WTC11 (cell line): Measurements from ENCODE around the gene KDM2B. TPM values are rescaled to one million over a fixed set of nuclear protein-coding genes. Genes with fewer than 3 reads are reported as not detected.

ENCODE experiments used
- ATAC-seq: fragments of 200-7000 bp; cut with Tn5 transposase; 2 replicates; pipeline ENCODE4 v1.10.0; 2021; ENCODE audit warnings: mild to moderate bottlenecking, moderate library complexity
- CTCF ChIA-PET: fragments of 300-600 bp; sonication (Branson Sonifier 250); formaldehyde crosslinking; loops from one replicate; lab custom pipeline; 2021; ENCODE audit warnings: antibody characterized with exemption; lab: Charles Lee
- POLR2A ChIA-PET: fragments of 350-600 bp; sonication (Branson Sonifier 250); formaldehyde crosslinking; loops from one replicate; lab custom pipeline; 2021; ENCODE audit warnings: antibody characterized with exemption; lab: Charles Lee
- DNase-seq: peaks from one replicate; pipeline ENCODE4 v3.0.0; 2021; ENCODE audit warnings: low spot score
- H3K27ac Mint-ChIP-seq: 2 replicates; pipeline ENCODE4 v1.8.0; 2021; ENCODE audit warnings: mixed read lengths
- H3K27me3 Mint-ChIP-seq: 2 replicates; pipeline ENCODE4 v1.8.0; 2021; ENCODE audit warnings: low read depth, mild to moderate bottlenecking, moderate library complexity, mixed read lengths
- H3K36me3 Mint-ChIP-seq: 2 replicates; pipeline ENCODE4 v1.8.0; 2021; ENCODE audit warnings: mixed read lengths
- H3K4me1 Mint-ChIP-seq: 2 replicates; pipeline ENCODE4 v1.8.0; 2022; ENCODE audit warnings: mixed read lengths
- H3K4me3 Mint-ChIP-seq: 2 replicates; pipeline ENCODE4 v1.8.0; 2021; ENCODE audit warnings: mild to moderate bottlenecking, moderate library complexity, mixed read lengths
- H3K9me3 Mint-ChIP-seq: 2 replicates; pipeline ENCODE4 v1.8.0; 2021; ENCODE audit warnings: mixed read lengths
- AR ChIP-seq: fragments of 250-450 bp; sonication (Bioruptor Pico); IDR thresholded peaks from 2 replicates; pipeline ENCODE4 v1.9.0; 2021; ENCODE audit warnings: mild to moderate bottlenecking
- ATF1 ChIP-seq: sonication (generic); formaldehyde crosslinking; IDR thresholded peaks from 2 replicates; pipeline ENCODE4 v1.8.1; 2023; ENCODE audit warnings: mild to moderate bottlenecking, moderate library complexity, missing genetic modification reagents
- ATF3 ChIP-seq: sonication (generic); formaldehyde crosslinking; conservative IDR thresholded peaks from 2 replicates; pipeline ENCODE4 v1.8.1; 2022; ENCODE audit warnings: mild to moderate bottlenecking, missing genetic modification reagents
- ATF6 ChIP-seq: sonication (generic); formaldehyde crosslinking; IDR thresholded peaks from 2 replicates; pipeline ENCODE4 v1.8.1; 2023; ENCODE audit warnings: mild to moderate bottlenecking, missing genetic modification reagents
- CREB1 ChIP-seq: sonication (generic); formaldehyde crosslinking; IDR thresholded peaks from 2 replicates; pipeline ENCODE4 v1.8.0; 2023; ENCODE audit warnings: mild to moderate bottlenecking, missing genetic modification reagents
- E2F5 ChIP-seq: sonication (generic); formaldehyde crosslinking; IDR thresholded peaks from 2 replicates; pipeline ENCODE4 v1.8.1; 2022; ENCODE audit warnings: mild to moderate bottlenecking, moderate library complexity, missing genetic modification reagents
- GABPB1 ChIP-seq: sonication (generic); formaldehyde crosslinking; IDR thresholded peaks from 2 replicates; pipeline ENCODE4 v1.8.1; 2023; ENCODE audit warnings: mild to moderate bottlenecking, missing genetic modification reagents
- GRHL2 ChIP-seq: fragments of 250-450 bp; sonication (Bioruptor Pico); IDR thresholded peaks from 2 replicates; pipeline ENCODE4 v1.8.0; 2022; ENCODE audit warnings: mild to moderate bottlenecking, moderate library complexity; ENCODE audit not compliant: insufficient replicate concordance, severe bottlenecking
- KAT7 ChIP-seq: sonication (generic); formaldehyde crosslinking; IDR thresholded peaks from 2 replicates; pipeline ENCODE4 v1.8.1; 2023; ENCODE audit warnings: missing genetic modification reagents, mild to moderate bottlenecking, borderline replicate concordance
- MAX ChIP-seq: sonication (generic); formaldehyde crosslinking; IDR thresholded peaks from 2 replicates; pipeline ENCODE4 v1.8.0; 2022; ENCODE audit warnings: mild to moderate bottlenecking, missing genetic modification reagents
- MLX ChIP-seq: sonication (generic); formaldehyde crosslinking; IDR thresholded peaks from 2 replicates; pipeline ENCODE4 v1.8.1; 2023; ENCODE audit warnings: mild to moderate bottlenecking, missing genetic modification reagents, moderate library complexity
- OVOL2 ChIP-seq: fragments of 250-450 bp; sonication (Bioruptor Pico); IDR thresholded peaks from 2 replicates; pipeline ENCODE4 v1.9.0; 2021; ENCODE audit warnings: mild to moderate bottlenecking, borderline replicate concordance
- PREB ChIP-seq: sonication (generic); formaldehyde crosslinking; IDR thresholded peaks from 2 replicates; pipeline ENCODE4 v1.8.1; 2022; ENCODE audit warnings: mild to moderate bottlenecking, missing genetic modification reagents, moderate library complexity, borderline replicate concordance
- PRRX2 ChIP-seq: fragments of 250-450 bp; sonication (Bioruptor Pico); IDR thresholded peaks from 2 replicates; pipeline ENCODE4 v1.8.0; 2021; ENCODE audit warnings: mild to moderate bottlenecking
- TCF7 ChIP-seq: sonication (generic); formaldehyde crosslinking; IDR thresholded peaks from 2 replicates; pipeline ENCODE4 v1.8.0; 2022; ENCODE audit warnings: mild to moderate bottlenecking, low read depth, missing genetic modification reagents, moderate library complexity
- ZNF423 ChIP-seq: fragments of 250-450 bp; sonication (Bioruptor Pico); IDR thresholded peaks from 2 replicates; pipeline ENCODE4 v2.1.2; 2022; ENCODE audit warnings: mild to moderate bottlenecking, moderate library complexity
- ZNF425 ChIP-seq: fragments of 250-450 bp; sonication (Bioruptor Pico); conservative IDR thresholded peaks from 2 replicates; pipeline ENCODE4 v1.9.0; 2021; ENCODE audit warnings: mild to moderate bottlenecking
- ZNF671 ChIP-seq: fragments of 250-450 bp; sonication (Bioruptor Pico); IDR thresholded peaks from 2 replicates; pipeline ENCODE4 v1.8.0; 2021; ENCODE audit warnings: mild to moderate bottlenecking
- total RNA-seq: library from RNA; stranded (reverse); gene quantifications from 3 replicates; pipeline ENCODE4 v1.2.3, GENCODE V29; 2021

Gene KDM2B
- total RNA-seq, 1 experiment from 2014 or later = 147 TPM

GRCh38 chr12:121455766-121456420, 124.9 kb downstream of the KDM2B start (continued):
- TF ChIP-seq ATF6 (CRISPR knock-in tag) (no peak), PRRX2 (no peak)

GRCh38 chr12:121454921-121455320, 125.9 kb downstream of the KDM2B start:
- Mint-ChIP-seq H3K27ac (peak overlapping the region; percentile 66), H3K4me3 (no peak overlapping the region), H3K36me3 (peaks cover 22% of the 10 kb centered on the region), H3K9me3 (0 out of 2 replicates have a peak, but pooled peaks cover 7% of the 10 kb centered on the region), H3K4me1 (peaks cover 27% of the 10 kb centered on the region), H3K27me3 (no peaks in the 10 kb centered on the region)
- TF ChIP-seq GABPB1 (CRISPR knock-in tag) (no peak), CREB1 (CRISPR knock-in tag) (no peak)
- ATAC-seq (no peak), DNase-seq (no peak)
- CTCF ChIA-PET = interaction anchor here (1.2 to 8.7 kb wide), 3 partner anchors 11 to 39 kb away, joined by 3 to 71 read pairs (median 7); no protein-coding TSS in a partner anchor
- POLR2A ChIA-PET = no interaction called here

- ATAC-seq (peak; percentile 32; the same call in 1 of the 2 replicates), DNase-seq (no peak)
- Mint-ChIP-seq H3K27ac (peak overlapping the region; percentile 87), H3K9me3 (no peaks in the 10 kb centered on the region), H3K36me3 (peaks cover 16% of the 10 kb centered on the region), H3K4me3 (no peak overlapping the region), H3K27me3 (no peaks in the 10 kb centered on the region), H3K4me1 (peaks cover 28% of the 10 kb centered on the region)
- POLR2A ChIA-PET = interaction anchor here (0.6 kb wide), 1 partner anchor 132 kb away, joined by 5 read pairs; no protein-coding TSS in a partner anchor
- CTCF ChIA-PET = interaction anchor here (1.5 to 8.7 kb wide), 4 partner anchors 10 to 215 kb away, joined by 3 to 71 read pairs (median 6); no protein-coding TSS in a partner anchor
- TF ChIP-seq KAT7 (CRISPR knock-in tag) (no peak), PREB (no peak), MLX (CRISPR knock-in tag) (no peak), TCF7 (no peak), GRHL2 (no peak)
Observed at GRCh38 chr12:121453629-121454028, 127.2 kb downstream of the KDM2B start.

- POLR2A ChIA-PET = no interaction called here
- no peak for DNase-seq
- no peaks in the 10 kb centered on the region for H3K27me3 Mint-ChIP-seq
- H3K9me3 Mint-ChIP-seq = no peaks in the 10 kb centered on the region
- H3K4me1 Mint-ChIP-seq = peaks cover 29% of the 10 kb centered on the region
- peaks cover 17% of the 10 kb centered on the region for H3K36me3 Mint-ChIP-seq
- ATAC-seq = no peak
- H3K4me3 Mint-ChIP-seq = no peak overlapping the region
- H3K27ac Mint-ChIP-seq = no peak overlapping the region; the same call in 1 of the 2 replicates
- CTCF ChIA-PET = interaction anchor here (1.5 to 8.7 kb wide), 3 partner anchors 9 to 216 kb away, joined by 3 to 71 read pairs (median 6); no protein-coding TSS in a partner anchor
- TF ChIP-seq ZNF425 (CRISPR knock-in tag) = no peak
- TF ChIP-seq TCF7 = no peak
- TF ChIP-seq ATF3 = no peak
- no peak for TF ChIP-seq MAX (CRISPR knock-in tag)
- TF ChIP-seq AR = no peak
- TF ChIP-seq OVOL2 (CRISPR knock-in tag) = no peak
- no peak for TF ChIP-seq ZNF423
- TF ChIP-seq ATF1 (CRISPR knock-in tag) = no peak
- no peak for TF ChIP-seq E2F5
- TF ChIP-seq KAT7 (CRISPR knock-in tag) = no peak
- TF ChIP-seq CREB1 (CRISPR knock-in tag) = no peak
- TF ChIP-seq ZNF671 (CRISPR knock-in tag) = no peak
Observed at GRCh38 chr12:121452985-121453360, 127.8 kb downstream of the KDM2B start.
